Activated CD8-positive, alpha-beta T cell treated with anti-CD3 and anti-CD28 coated beads for 36 hours (primary cell): ENCODE data around the gene MRFAP1L1. TPM values are rescaled to one million over a fixed set of nuclear protein-coding genes. Genes with fewer than 3 reads are reported as not detected.

Source experiments
- ATAC-seq: fragments of 200-7000 bp; cut with Tn5 transposase; one replicate; pipeline ENCODE4 v1.10.0; 2021; ENCODE audit warnings: mild to moderate bottlenecking, moderate library complexity
- CTCF ChIA-PET: fragments of 350-600 bp; sonication (Branson Sonifier 250); formaldehyde crosslinking; loops from one replicate; lab custom pipeline; 2021; ENCODE audit warnings: antibody characterized with exemption; lab: Charles Lee
- POLR2A ChIA-PET: fragments of 350-600 bp; sonication (Branson Sonifier 250); formaldehyde crosslinking; loops from one replicate; lab custom pipeline; 2021; ENCODE audit warnings: antibody characterized with exemption; lab: Charles Lee
- DNase-seq: peaks from one replicate; pipeline ENCODE4 v3.0.0-alpha.2; 2020
- H3K27ac Mint-ChIP-seq: one replicate; pipeline ENCODE4 v1.8.0; 2021; ENCODE audit warnings: mild to moderate bottlenecking, mixed read lengths
- H3K27me3 Mint-ChIP-seq: one replicate; pipeline ENCODE4 v1.8.0; 2021; ENCODE audit warnings: mixed read lengths
- H3K36me3 Mint-ChIP-seq: one replicate; pipeline ENCODE4 v1.8.0; 2021; ENCODE audit warnings: low read depth, mixed read lengths
- H3K4me1 Mint-ChIP-seq: one replicate; pipeline ENCODE4 v1.8.0; 2021; ENCODE audit warnings: low read depth, mixed read lengths
- H3K4me3 Mint-ChIP-seq: one replicate; pipeline ENCODE4 v1.8.0; 2021; ENCODE audit warnings: mild to moderate bottlenecking, moderate library complexity, mixed read lengths
- H3K9me3 Mint-ChIP-seq: one replicate; pipeline ENCODE4 v1.8.0; 2021; ENCODE audit warnings: mixed read lengths
- CTCF ChIP-seq: fragments of 200-600 bp; IDR thresholded peaks from one replicate; pipeline ENCODE4 v1.8.0; 2022; ENCODE audit warnings: antibody characterized with exemption, mild to moderate bottlenecking
- intact Hi-C: fragments of 100-400 bp; cut with micrococcal nuclease; formaldehyde crosslinking; loops from one replicate; pipeline ENCODE4 v1.10.0; 2022
- total RNA-seq, 2 experiments: library from RNA; stranded (reverse); gene quantifications; one replicate each; pipeline ENCODE4 v1.2.3, GENCODE V29; 2021

Gene MRFAP1L1
- total RNA-seq, 2 experiments from 2014 or later, result 36.7 to 39.2 TPM

DNA sequence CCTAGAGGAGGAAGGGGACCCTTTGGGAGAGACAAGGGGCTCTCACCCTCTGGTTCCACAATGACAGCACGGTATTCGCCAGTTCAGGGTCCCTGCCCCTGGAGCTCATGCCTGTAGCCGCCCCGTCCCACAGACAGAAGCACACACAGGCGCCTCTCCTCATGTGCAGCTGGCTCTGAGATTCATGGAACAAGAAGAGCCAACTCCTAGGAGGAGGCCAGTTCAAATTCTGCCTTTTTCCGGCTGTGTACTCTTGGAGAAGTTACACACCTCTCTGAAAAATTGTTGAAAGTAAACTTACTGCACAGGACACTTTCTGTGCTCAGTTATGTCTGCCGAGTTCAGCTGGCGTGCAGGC is 21.6 kb upstream of the MRFAP1L1 start:
- ChIA-PET POLR2A (interaction anchor here (1.9 kb wide), 1 partner anchor 16 kb away, joined by 4 read pairs; the partner anchor contains the start of gene BLOC1S4), CTCF (no interaction called here)

GRCh38 chr4:6730603-6731317 is 21.1 kb upstream of the MRFAP1L1 start:
- H3K36me3 Mint-ChIP-seq, result no peaks in the 10 kb centered on the region
- CTCF ChIA-PET, result interaction anchor here (1.1 kb wide), 1 partner anchor 143 kb away, joined by 5 read pairs; no protein-coding TSS in a partner anchor
- H3K27ac Mint-ChIP-seq, result no peak overlapping the region
- intact Hi-C loops, result no loop called here
- H3K9me3 Mint-ChIP-seq, result no peaks in the 10 kb centered on the region
- peaks cover 5% of the 10 kb centered on the region for H3K4me1 Mint-ChIP-seq
- no peak overlapping the region for H3K4me3 Mint-ChIP-seq
- no peak for TF ChIP-seq CTCF
- DNase-seq (peak; percentile 40), ATAC-seq (no peak)
- H3K27me3 Mint-ChIP-seq, result no peaks in the 10 kb centered on the region
- POLR2A ChIA-PET, result interaction anchor here (1.9 kb wide), 1 partner anchor 15 kb away, joined by 4 read pairs; the partner anchor contains the start of gene BLOC1S4

More for the DNA sequence above, 21.6 kb upstream of the MRFAP1L1 start:
- H3K4me1 Mint-ChIP-seq, result peaks cover 5% of the 10 kb centered on the region
- no peak for ATAC-seq
- DNase-seq, result no peak
- H3K36me3 Mint-ChIP-seq, result no peaks in the 10 kb centered on the region
- H3K9me3 Mint-ChIP-seq, result no peaks in the 10 kb centered on the region
- H3K4me3 Mint-ChIP-seq, result no peak overlapping the region
- no peak overlapping the region for H3K27ac Mint-ChIP-seq
- intact Hi-C loops, result no loop called here
- TF ChIP-seq CTCF, result no peak
- no peaks in the 10 kb centered on the region for H3K27me3 Mint-ChIP-seq

GRCh38 chr4:6728320-6729029 is 18.8 kb upstream of the MRFAP1L1 start:
- DNase-seq (no peak), ATAC-seq (no peak)
- no peak overlapping the region for H3K4me3 Mint-ChIP-seq
- H3K36me3 Mint-ChIP-seq, result no peaks in the 10 kb centered on the region
- no peaks in the 10 kb centered on the region for H3K9me3 Mint-ChIP-seq
- no peak for TF ChIP-seq CTCF
- no peaks in the 10 kb centered on the region for H3K27me3 Mint-ChIP-seq
- intact Hi-C loops, result no loop called here
- peaks cover 5% of the 10 kb centered on the region for H3K4me1 Mint-ChIP-seq
- ChIA-PET CTCF (interaction anchor here (1.1 to 1.6 kb wide), 2 partner anchors 32 to 145 kb away, joined by 3 to 7 read pairs; no protein-coding TSS in a partner anchor), POLR2A (no interaction called here)
- H3K27ac Mint-ChIP-seq, result no peak overlapping the region

DNA sequence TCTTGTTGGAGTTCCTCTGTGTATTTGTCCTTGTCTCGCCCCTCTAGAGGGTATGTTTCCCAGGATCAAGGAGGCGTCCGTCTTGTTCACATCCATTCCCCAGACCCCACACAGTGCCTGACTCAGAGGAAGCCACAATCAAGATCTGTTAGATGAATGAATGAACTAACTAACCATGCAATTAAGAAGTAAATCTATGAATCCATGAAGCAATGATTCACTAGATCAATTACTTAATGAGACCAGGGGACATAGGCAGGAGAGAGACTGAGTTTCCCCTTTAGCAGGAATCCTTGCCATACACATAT is 18.2 kb upstream of the MRFAP1L1 start:
- Mint-ChIP-seq H3K4me3 (no peak overlapping the region), H3K27me3 (no peaks in the 10 kb centered on the region), H3K27ac (peak overlapping the region; percentile 28), H3K36me3 (no peaks in the 10 kb centered on the region), H3K9me3 (no peaks in the 10 kb centered on the region), H3K4me1 (peaks cover 5% of the 10 kb centered on the region)
- DNase-seq (no peak), ATAC-seq (no peak)
- ChIA-PET CTCF (interaction anchor here (1.8 kb wide), 1 partner anchor 146 kb away, joined by 14 read pairs; no protein-coding TSS in a partner anchor), POLR2A (no interaction called here)
- intact Hi-C loops, result loop anchor here (2.0 kb wide), 1 partner anchor 141 kb away; no protein-coding TSS in a partner anchor
- no peak for TF ChIP-seq CTCF
